Measurements from ENCODE around the gene FBXO36. TPM values are rescaled to one million over a fixed set of nuclear protein-coding genes. Genes with fewer than 3 reads are reported as not detected.

FBXO36 gene
- total and polyA plus RNA-seq, 10 of the 15 experiments (the other 5 are each of a cell fraction or from before 2014, with no cell fraction given) = 0.79 to 2.7 (median 1.3) TPM

- TF ChIP-seq ETV6 (conservative IDR thresholded peaks at IDR 0.05 in 1 of 2, IDR thresholded peaks at IDR 0.05 in 1 of 2; ENCODE audit: borderline replicate concordance in 1 of 2, low read depth in 1 of 2) (peak in 1 of 2 experiments; percentile 68; a peak in 1 of 4 replicates), POLR2AphosphoS2 (IDR thresholded peaks at IDR 0.05; ENCODE audit: low read depth, low read length) (no peak), RAD51 (IDR thresholded peaks at IDR 0.05) (no peak), SUZ12 (IDR thresholded peaks at IDR 0.05; ENCODE audit: unreplicated experiment) (no peak), GATAD2B (conservative IDR thresholded peaks at IDR 0.05; ENCODE audit: low read depth) (no peak), SMARCA5 (IDR thresholded peaks at IDR 0.05) (no peak), BHLHE40 (IDR thresholded peaks at IDR 0.05; ENCODE audit: borderline replicate concordance in 1 of 2, low read depth in 2 of 2, low read length in 1 of 2) (no peak), RELA (IDR thresholded peaks at IDR 0.05; ENCODE audit: borderline replicate concordance, partially characterized antibody) (no peak), BACH1 (IDR thresholded peaks at IDR 0.05; ENCODE audit: borderline replicate concordance) (no peak), PML (IDR thresholded peaks at IDR 0.05; ENCODE audit: low read length) (no peak), ATF2 (IDR thresholded peaks at IDR 0.05; ENCODE audit: low read length) (0 out of 2 replicates have a peak, but pooled peaks have one; percentile 69), CREM (IDR thresholded peaks at IDR 0.05; ENCODE audit: low read depth) (peak; percentile 80), GABPA (IDR thresholded peaks at IDR 0.05; ENCODE audit: low read depth) (0 out of 2 replicates have a peak, but pooled peaks have one; percentile 10), MEF2B (IDR thresholded peaks at IDR 0.05; ENCODE audit: partially characterized antibody, poor library complexity, severe bottlenecking) (no peak), MXI1 (IDR thresholded peaks at IDR 0.05; ENCODE audit: low read depth, low read length) (no peak), RAD21 (IDR thresholded peaks at IDR 0.05; ENCODE audit: insufficient read depth, low read depth, low read length) (no peak), CHD4 (IDR thresholded peaks at IDR 0.05) (no peak), CREB1 (IDR thresholded peaks at IDR 0.05; ENCODE audit: low read depth) (no peak), SREBF2 (IDR thresholded peaks at IDR 0.05; ENCODE audit: low read length) (no peak), SIN3A (IDR thresholded peaks at IDR 0.05; ENCODE audit: low read depth, low read length) (no peak), MLLT1 (IDR thresholded peaks at IDR 0.05) (no peak), EGR1 (IDR thresholded peaks at IDR 0.05; ENCODE audit: borderline replicate concordance in 1 of 2, low read depth in 2 of 2, low read length in 2 of 2) (no peak), MYB (IDR thresholded peaks at IDR 0.05; ENCODE audit: borderline replicate concordance, low read depth, low read length) (no peak), FOS (IDR thresholded peaks at IDR 0.05; ENCODE audit: borderline replicate concordance, extremely low read depth, insufficient read length) (no peak), IKZF1 (conservative IDR thresholded peaks at IDR 0.05) (peak; percentile 70), MYC (IDR thresholded peaks at IDR 0.05; ENCODE audit: insufficient read depth, insufficient read length, insufficient replicate concordance, low read length, severe bottlenecking) (no peak), TBL1XR1 (IDR thresholded peaks at IDR 0.05; ENCODE audit: low read depth, low read length) (no peak), ASH2L (IDR thresholded peaks at IDR 0.05; ENCODE audit: borderline replicate concordance, low read depth) (no peak)
- TF ChIP-seq, protein P1, sequence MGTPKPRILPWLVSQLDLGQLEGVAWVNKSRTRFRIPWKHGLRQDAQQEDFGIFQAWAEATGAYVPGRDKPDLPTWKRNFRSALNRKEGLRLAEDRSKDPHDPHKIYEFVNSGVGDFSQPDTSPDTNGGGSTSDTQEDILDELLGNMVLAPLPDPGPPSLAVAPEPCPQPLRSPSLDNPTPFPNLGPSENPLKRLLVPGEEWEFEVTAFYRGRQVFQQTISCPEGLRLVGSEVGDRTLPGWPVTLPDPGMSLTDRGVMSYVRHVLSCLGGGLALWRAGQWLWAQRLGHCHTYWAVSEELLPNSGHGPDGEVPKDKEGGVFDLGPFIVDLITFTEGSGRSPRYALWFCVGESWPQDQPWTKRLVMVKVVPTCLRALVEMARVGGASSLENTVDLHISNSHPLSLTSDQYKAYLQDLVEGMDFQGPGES (IDR thresholded peaks at IDR 0.05) = no peak
Observed at GRCh38 chr2:229947544-229947943, 25.2 kb downstream of the FBXO36 start (continued).

Data from GM12878 (cell line).